Pons (tissue), 1 donor: ENCODE measurements around the gene RGS2.

Experiments used
- DNase-seq: peaks from one replicate; pipeline ENCODE4 v3.0.0-alpha.2; 2016; ENCODE audit warnings: low spot score

Gene RGS2, protein sequence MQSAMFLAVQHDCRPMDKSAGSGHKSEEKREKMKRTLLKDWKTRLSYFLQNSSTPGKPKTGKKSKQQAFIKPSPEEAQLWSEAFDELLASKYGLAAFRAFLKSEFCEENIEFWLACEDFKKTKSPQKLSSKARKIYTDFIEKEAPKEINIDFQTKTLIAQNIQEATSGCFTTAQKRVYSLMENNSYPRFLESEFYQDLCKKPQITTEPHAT

GRCh38 chr1:192808518-192809306, at the start of gene RGS2:
Gene RGS2, plus strand, starts transcription at chr1:192809039. Its CDS starts 33 bp downstream, at chr1:192809072.
- peak; percentile 95 for DNase-seq

DNA sequence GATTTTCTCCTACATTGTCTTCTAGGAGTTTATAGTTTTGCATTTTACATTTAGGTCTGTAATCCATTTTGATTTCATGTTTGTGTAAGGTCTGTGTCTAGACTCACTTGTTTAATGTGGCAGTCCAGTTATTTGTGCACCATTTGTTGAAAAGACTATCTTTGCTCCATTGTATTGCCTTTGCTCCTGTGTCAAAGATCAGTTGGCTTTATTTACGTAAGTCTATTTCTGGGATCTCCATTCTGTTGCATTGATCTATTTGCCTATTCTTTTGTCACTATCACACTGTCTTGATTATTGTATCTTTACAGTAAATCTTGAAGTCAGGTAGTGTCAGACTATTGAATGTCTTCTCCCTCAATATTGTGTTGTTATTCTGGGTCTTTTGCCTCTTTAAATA, 49.7 kb upstream of the RGS2 start:
- no peak for DNase-seq

GRCh38 chr1:192762265-192762664, 46.6 kb upstream of the RGS2 start:
- no peak for DNase-seq

- DNase-seq = no peak
These were observed 45.6 kb upstream of the RGS2 start for GRCh38 chr1:192763243-192763642.

GRCh38 chr1:192763756-192764155, 45.1 kb upstream of the RGS2 start:
- no peak for DNase-seq

GRCh38 chr1:192764675-192765074, 44.2 kb upstream of the RGS2 start:
- DNase-seq = no peak

DNA sequence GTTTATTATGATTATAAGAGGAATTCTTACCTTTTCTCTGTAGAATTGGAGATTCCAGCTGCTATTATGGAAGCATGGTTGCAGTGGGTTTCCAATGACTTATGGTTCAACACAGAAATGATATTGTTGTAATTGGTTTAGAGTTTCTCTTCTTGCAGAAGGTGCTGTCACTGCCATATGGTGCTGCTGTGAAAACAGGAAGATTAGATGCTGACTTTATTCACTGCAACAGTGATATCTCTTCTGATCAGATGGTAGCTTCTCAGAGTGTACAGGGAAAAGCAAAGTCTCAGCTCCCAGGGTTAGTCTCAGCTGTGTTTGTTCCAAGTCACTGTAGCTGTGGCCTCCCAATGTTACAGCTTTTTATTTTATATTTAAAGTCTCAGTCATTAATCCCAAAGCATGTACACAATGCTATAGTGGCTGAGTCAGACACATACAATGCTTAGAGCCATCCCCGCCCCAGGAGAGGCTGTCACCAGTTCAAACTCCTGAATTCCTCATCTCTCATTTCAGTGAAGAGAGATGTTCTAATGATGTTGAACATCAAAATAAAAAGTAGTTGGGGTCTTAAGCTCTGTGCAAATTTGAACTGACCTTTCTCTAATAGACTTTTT, 42.7 kb upstream of the RGS2 start:
- no peak for DNase-seq

DNA sequence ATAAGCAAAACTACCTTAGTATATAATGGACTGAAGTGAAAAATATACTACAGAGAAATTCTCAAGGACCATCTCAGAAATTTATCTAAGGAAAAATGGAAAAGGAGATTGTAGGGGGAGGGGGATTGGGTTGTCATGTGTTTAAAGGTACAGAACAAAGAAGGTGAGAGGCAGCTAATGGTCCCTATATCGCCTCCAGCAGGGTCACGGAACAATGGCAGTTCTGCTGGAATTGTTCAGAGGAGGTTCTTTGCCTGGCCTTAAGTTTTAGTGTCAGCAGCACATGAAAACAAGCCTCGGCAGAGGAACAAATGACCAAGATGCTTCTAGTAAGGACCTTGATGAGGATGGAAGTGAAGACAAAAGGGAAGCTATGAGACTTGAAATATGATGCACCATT, 42.0 kb upstream of the RGS2 start:
- no peak for DNase-seq

DNA sequence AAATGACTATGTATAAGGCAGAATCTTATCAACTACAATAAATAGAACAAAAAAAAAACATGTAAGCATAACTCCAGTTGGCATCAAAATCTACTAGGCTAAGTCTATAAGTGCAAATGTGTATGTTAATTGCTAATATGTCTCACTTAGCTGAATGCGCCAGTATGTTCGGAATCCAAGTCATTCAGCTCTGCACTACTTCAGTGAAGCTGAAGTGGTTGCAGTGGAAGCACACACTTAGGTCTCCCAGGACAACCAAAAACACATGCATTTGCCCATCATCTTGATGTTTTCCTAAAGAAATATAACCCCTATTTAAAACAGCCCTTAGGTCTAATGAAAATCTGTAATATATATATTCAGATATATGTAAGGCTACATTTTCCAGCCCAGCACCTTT, 41.0 kb upstream of the RGS2 start:
- no peak for DNase-seq

GRCh38 chr1:192768463-192768862, 40.4 kb upstream of the RGS2 start:
- DNase-seq = no peak

- DNase-seq = no peak
These were observed 37.5 kb upstream of the RGS2 start for GRCh38 chr1:192771341-192771740.

DNA sequence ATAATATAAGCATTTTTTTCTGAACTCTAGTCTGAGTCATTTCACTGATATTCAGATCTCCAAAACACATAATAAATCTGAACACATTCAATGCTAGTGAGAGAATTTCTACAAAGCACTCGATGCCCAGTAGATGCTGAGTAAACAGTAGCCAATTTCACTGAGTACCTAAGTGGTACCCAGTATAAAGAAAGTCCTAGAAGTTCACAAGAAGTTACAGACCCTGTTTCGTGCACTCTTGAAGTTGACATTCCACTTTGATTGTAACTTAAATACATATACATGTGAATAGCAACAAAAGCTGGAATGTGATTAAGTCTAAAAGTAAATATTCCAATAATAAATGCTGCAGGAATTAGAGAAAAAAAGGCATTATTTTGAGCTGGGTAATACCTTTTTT, 33.2 kb upstream of the RGS2 start:
- DNase-seq = no peak

GRCh38 chr1:192776206-192776605, 32.6 kb upstream of the RGS2 start:
- no peak for DNase-seq

- DNase-seq = no peak
These were observed 31.8 kb upstream of the RGS2 start for GRCh38 chr1:192776998-192777397.

DNA sequence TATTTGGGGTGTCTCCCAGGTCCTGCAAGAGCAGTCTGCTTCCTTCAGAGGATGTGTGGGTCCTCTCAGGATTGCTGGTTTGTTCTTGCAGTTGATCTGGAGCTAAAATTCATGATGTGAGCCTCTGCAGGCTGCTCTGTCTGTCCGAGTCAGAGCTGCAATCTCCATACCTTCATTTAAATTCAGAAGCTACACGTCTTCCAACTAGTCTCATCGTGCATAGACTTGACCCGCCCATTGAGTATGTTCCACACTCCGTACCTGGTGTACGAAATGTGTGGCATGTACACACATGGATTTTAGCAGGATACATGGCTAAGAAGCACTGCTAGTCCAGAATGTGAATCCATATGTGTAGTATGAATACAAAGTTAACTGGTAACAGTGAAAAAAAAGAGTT, 25.0 kb upstream of the RGS2 start:
- no peak for DNase-seq

GRCh38 chr1:192784397-192784796, 24.4 kb upstream of the RGS2 start:
- no peak for DNase-seq

DNA sequence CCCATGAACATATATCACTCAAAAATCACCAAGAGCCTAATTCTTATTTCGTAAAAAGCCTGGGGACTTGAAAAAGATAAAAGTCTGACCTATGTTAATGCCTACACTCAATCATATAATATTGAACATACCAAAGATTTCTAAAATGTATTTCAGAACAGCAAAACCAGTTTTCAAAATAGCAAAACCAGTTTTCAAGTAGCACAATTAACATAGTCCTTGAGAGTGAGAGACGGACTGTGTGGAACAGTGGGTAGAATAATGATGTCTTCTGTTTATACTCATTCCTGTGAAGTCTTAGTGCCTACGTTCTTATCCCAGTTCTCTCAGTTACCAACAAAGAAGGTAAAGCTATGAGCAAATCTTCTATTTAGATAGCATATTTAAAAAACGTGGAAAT, 22.3 kb upstream of the RGS2 start:
- no peak for DNase-seq

- DNase-seq = peak; percentile 49
These were observed 20.8 kb upstream of the RGS2 start for GRCh38 chr1:192787914-192788585.

- DNase-seq = no peak
These were observed 19.0 kb upstream of the RGS2 start for GRCh38 chr1:192789871-192790270.

- no peak for DNase-seq
These were observed 16.2 kb upstream of the RGS2 start for GRCh38 chr1:192792628-192793027.

GRCh38 chr1:192793983-192794767, 14.7 kb upstream of the RGS2 start:
- no peak for DNase-seq

DNA sequence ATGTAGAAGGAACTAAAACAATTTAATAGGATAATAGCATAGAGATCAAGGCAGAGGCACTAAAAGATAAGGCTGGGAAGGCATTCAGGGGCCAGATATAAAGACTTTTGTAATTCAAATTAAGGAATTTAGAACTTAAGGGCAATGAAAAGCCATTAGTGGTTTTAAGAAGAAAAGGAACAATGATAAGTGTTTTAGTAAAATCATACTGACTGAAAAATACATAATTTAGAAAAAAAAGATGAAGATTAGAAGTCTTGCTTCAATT, 14.1 kb upstream of the RGS2 start:
- DNase-seq = no peak
